Renal cortical epithelial cell (primary cell): ENCODE results near the gene COLEC11. TPM values are rescaled to one million over a fixed set of nuclear protein-coding genes. Genes with fewer than 3 reads are reported as not detected.
A peak's percentile ranks its signal among the peaks of the same experiment; 100 is the strongest.

Source experiments
- DNase-seq: peaks from one replicate; pipeline ENCODE4 v3.0.0-alpha.2; 2011; ENCODE audit warnings: low read depth
- total RNA-seq: library from RNA; depleted of rRNA; stranded (reverse); fragments of >200 nt; gene quantifications from 2 replicates; pipeline ENCODE4 v1.2.3, GENCODE V29; 2014

The COLEC11 gene
- total RNA-seq, 1 donor from 2014 or later = not detected

GRCh38 chr2:3637692-3638455, 43.0 kb downstream of the COLEC11 start:
- DNase-seq = no peak

DNA sequence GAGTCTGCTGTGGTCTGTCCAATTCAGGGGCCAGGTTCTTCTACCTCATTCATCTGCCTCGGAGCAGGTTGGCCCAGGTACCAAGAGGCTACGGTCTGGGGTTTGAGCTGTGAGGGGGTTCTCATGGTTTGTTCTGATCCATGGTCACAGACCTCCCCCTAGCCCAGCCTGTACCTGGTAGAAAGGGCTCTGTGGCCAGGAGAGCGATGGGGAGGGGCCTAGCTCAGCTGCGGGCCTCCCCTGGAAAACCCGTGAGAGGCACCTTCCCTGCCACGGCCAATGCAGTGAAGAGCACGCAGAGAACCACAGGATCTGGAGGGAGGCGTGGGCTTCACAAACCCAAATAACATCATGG, 43.5 kb downstream of the COLEC11 start:
- no peak for DNase-seq

DNA sequence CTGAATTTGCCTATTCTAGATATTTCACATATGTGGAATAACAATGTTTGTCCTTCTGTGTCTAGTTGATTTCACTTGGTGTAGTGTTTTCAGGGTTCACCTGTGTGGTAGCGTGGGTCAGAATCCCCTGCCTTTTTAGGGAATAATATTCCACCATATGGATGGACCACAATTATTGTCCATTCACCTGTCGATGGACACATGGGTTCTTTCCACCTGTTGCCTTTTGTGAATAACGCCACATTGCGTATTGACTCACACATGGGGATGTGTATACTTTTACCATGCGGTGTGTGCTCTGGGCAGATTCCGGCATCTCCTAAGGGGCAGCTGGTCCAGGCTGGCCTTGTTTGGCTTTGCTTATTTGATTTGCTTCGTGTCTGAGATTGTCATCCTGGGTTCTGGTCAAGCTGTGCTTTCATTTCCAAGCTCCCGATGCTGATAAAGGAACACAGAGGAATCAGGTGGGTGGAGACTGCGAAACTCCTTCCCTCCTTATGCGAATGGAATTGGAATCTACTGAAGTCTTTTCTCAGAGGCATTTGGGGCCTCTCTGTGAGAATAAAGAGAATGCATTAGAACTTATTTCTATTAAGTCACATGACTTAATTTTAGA, 44.2 kb downstream of the COLEC11 start:
- no peak for DNase-seq

DNA sequence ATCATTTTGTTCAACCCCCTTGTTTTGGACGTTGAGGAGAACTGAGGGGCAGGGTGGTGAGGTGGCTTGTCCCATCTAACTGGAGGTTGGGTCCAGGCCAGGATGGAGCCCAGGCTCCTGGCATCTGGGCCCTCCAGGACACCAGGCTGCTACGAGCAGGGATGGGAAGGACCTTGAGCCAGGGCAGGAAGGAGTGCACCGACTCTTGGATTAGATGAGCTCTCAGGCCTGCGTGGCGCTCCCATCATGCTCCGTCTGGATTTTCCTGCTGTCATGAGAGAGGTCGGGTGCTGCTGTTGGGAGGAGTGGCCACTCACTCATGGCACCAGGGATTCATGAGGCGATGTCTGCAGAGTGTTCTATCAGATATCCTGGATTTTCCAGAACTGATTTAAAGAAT, 44.7 kb downstream of the COLEC11 start:
- DNase-seq = no peak

DNA sequence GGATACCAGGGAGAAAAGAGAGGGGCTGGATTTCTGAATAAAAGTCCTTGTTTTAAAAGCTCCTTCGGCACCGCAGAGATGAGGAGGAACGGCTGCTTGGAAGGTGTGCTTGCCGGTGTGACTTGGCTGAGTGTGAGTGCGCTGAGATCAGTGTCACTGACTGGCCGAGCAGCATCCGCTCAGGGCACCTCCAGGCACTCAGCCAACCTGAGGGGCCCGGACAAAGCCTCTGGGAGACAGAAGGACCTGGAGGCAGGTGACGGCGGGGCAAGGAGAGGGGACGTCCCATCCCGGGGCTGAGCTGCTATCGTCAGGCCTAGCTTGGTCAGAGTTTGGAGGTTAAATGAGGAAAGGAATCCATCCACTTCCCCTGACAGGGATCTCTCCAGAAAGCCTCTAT, 46.3 kb downstream of the COLEC11 start:
- DNase-seq = no peak

- DNase-seq = no peak
Observed at GRCh38 chr2:3641841-3642421, 47.0 kb downstream of the COLEC11 start.

DNA sequence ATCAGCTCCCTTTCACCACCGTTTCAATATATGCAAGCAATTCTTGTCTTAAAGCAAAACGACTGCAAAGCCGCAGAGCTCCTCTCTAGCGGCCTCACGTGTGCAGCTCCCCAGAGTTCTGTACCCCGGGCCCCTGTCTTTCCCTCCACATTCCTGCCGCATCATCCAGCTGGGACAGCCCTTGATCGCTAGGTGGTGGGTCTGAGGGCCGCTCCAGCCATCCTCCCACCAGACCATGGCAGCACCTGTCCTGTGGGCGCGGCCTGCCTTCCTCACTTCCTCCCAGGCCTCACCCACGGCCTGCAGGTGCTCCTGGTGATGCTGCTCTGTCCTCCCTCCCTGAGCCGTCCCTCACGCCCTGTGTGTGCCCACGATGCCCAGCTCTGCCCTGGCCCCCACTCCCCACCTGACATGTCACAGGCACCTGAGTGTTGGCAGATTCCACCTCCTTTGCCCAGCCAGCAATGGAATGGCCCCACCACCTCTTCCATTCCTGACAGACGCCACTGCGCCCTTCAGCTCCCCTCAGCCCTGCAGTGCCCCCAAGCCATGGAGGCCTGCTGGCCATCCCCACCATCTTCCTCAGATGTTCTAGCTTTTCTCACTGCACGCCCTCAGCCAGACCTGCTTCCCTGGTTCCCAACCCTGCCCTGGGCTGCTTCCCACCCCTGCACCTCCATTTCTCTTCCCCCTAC, 47.8 kb downstream of the COLEC11 start:
- DNase-seq = no peak

DNA sequence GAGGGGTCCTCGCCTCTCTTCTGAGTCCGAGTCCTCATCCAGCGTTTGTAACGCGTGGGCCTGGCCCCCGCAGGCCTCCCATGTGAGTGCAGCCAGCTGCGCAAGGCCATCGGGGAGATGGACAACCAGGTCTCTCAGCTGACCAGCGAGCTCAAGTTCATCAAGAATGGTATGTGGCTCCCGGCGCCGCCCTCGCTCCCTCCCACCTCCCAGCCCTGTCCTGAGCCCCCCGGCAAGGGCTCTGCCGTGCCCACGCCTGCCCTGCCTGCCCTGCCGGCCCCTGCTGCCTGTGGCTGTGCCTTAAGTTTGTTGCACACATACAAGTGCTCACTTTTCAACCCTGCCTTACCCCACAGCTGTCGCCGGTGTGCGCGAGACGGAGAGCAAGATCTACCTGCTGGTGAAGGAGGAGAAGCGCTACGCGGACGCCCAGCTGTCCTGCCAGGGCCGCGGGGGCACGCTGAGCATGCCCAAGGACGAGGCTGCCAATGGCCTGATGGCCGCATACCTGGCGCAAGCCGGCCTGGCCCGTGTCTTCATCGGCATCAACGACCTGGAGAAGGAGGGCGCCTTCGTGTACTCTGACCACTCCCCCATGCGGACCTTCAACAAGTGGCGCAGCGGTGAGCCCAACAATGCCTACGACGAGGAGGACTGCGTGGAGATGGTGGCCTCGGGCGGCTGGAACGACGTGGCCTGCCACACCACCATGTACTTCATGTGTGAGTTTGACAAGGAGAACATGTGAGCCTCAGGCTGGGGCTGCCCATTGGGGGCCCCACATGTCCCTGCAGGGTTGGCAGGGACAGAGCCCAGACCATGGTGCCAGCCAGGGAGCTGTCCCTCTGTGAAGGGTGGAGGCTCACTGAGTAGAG, 48.7 kb downstream of the COLEC11 start:
- DNase-seq = no peak

DNA sequence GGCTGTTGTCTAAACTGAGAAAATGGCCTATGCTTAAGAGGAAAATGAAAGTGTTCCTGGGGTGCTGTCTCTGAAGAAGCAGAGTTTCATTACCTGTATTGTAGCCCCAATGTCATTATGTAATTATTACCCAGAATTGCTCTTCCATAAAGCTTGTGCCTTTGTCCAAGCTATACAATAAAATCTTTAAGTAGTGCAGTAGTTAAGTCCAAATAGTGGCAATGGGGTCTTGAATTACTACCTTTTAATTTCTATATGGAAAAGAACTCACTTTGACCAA, 49.3 kb downstream of the COLEC11 start:
- no peak for DNase-seq

- no peak for DNase-seq
Observed at GRCh38 chr2:3644891-3645605, 50.1 kb downstream of the COLEC11 start.

DNA sequence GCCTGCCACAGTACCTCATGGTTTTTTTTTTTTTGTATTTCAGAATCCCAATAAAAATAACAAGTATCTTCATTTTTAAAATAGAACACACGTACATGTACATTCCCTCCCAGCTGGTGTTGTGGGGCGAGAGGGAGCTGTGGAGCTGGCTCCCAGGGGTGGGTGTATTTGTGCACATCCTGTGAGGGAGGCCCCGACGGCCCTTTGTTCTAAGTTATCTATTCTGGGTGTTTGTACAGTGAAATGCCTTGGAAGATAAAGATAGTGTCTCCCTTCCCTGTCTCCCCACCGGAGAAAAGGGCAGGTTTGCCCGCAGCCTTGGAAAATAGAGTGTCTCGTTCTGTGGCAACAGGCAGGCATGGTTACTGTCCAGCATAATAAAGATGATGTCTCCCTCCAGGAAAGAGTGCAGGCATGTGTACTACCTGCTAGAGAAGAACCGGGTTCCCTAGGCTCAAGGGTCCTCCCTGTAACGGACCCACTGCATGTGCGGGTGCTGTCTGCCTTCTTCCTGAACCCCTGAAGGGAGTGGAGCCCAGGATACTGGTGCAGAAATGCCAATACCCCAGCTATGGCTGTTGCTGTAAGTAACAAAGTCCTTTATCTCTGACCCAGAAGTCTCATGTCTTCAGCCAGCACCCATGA, 51.0 kb downstream of the COLEC11 start:
- DNase-seq = no peak

- DNase-seq = no peak
Observed at GRCh38 chr2:3646446-3646845, 51.5 kb downstream of the COLEC11 start.

DNA sequence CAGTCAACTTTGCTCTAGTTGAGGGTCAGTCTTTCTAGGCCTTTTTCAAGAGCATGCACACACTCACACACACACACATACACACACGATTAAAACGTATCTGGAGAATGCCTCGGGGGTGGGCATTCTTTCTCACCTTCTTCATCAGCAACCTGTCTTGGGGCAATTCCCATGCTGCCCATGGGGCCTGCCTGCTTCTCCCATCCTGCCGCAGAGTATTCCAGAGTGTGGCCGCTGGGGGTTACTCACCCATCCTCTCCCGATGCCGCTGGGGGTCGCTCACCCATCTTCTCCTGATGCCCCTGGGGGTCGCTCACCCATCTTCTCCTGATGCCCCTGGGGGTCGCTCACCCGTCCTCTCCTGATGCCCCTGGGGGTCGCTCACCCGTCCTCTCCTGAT, 52.3 kb downstream of the COLEC11 start:
- DNase-seq = no peak

GRCh38 chr2:3647831-3648651, 53.1 kb downstream of the COLEC11 start:
- no peak for DNase-seq

- no peak for DNase-seq
Observed at GRCh38 chr2:3648652-3649177, 53.8 kb downstream of the COLEC11 start.

GRCh38 chr2:3649581-3649980, 54.7 kb downstream of the COLEC11 start:
- DNase-seq = no peak

- DNase-seq = no peak
Observed at GRCh38 chr2:3650140-3650920, 55.4 kb downstream of the COLEC11 start.

DNA sequence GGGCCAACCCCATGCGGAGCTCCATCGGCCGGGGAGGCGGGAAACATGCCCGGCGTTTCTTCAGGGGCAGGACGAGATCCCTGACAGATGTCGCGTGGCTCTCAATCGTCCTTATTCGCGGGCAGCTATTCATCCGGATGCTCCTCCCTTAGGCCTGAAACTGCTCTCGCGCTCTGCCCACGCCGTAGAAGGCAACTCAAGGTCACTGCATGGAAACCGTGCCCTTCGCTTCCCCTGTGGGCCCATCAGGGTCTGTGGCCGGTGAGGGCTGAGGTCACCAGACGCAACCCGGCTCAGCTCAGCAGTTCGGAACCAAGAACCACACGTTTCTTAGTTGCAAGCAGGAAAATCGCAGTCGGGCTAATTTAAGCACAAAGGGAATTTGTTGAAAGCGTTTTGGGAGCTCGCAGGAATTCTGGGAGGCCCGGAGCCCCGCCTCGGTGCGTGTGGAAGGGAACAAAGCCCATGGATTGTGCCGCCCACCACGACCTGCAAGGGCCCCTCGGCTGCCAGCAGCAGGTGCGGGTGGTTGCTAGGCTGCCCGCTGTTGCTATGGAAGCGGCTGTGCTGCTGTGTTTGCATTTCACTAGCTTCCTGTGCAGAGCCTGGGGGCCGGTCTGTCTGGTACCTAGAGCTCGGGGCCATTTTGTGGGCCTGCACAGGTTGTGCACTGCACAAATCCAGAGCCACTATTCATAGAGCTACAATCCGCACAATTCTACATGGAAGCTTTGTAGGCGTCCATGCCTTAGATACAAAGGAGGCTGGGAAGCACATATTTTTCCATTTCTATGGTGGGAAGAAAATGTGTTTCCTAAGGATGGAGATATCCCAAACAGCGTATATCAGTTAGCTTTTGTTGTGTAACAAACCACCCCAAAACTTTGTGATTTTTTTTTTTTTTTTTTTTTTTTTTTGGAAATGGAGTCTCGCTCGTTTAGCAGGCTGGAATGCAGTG, 57.1 kb downstream of the COLEC11 start:
- peak; percentile 7 for DNase-seq
